SH-SY5Y (cell line): Measurements from ENCODE around the gene ADAMTS18.

Source experiments
- GATA2 ChIP-seq: IDR thresholded peaks from 2 replicates; pipeline ENCODE4 v1.6.1; 2011; ENCODE audit warnings: mild to moderate bottlenecking, low read depth, low read length
- GATA3 ChIP-seq: IDR thresholded peaks from 2 replicates; pipeline ENCODE4 v1.6.1; 2011; ENCODE audit warnings: low read depth, mild to moderate bottlenecking, low read length, moderate library complexity

DNA sequence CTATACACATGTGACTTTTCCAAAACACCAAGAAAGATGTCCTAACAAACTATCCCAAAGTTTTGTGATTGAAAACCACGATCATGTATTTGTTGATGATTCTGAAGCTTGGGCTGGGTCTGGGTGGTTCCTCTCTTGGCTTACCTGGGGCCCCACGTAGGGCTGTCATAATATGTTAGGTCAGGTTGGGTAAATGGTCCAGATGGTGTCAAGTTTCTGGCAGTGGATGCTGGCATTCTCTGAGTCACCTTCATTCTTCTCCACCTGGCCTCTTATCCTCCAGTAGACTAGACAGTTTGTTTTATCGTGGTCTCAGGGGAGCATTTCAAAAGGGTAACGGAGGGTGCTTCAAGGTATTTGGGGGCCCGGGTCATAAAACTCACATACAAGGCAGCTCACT, 196.2 kb downstream of the ADAMTS18 start:
- no peak for TF ChIP-seq GATA3
- TF ChIP-seq GATA2: no peak
